HG03280 (cell line): ENCODE data around the gene SPECC1.
"Not testable (repeated sequence)": the region's sequence is repeated elsewhere in the genome, so short reads cannot be mapped to it uniquely, and the experiment has no call there.

Source experiments
- ATAC-seq: cut with Tn5 transposase; IDR thresholded peaks from one replicate; pipeline ENCODE4 v1.9.1; 2021; ENCODE audit warnings: mild to moderate bottlenecking, moderate library complexity; ENCODE audit not compliant: unreplicated experiment

The SPECC1 gene

DNA sequence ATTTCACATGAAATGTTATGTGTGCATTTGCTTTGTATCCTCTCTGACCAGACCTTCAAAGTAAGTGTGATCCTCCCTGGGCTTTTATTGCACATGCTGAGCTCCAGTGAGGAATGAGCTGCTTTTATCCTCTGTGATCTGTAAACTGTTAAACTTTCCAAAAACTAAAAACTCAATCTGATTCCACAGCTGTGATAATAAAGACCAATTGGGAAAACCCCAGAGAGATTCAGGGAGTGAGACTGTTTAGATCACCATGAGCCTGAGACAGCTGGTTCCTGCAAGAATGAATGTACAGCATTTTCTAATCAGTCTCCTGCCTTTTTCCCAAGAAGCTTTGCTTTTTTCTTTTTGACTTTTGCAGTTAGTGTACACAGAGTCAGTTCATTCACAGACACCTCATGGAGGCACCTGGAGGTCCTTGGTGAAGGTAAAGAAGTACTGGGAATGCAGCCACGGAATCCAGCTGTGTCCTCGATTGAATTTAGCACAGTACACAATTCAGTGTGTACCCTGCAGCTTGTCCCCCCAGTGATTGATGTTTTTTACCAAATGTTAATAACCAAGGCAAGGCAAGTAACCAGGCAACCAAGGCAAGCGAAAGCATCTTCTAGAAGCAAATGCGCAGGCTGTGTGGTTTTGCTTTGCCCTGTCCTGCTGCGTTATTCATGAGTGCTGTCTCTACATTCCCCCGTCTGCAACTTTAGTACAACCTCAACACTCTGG is 275.6 kb downstream of the SPECC1 start:
- ATAC-seq: no peak

GRCh38 chr17:20289984-20290383 is 280.8 kb downstream of the SPECC1 start:
- ATAC-seq: no peak

DNA sequence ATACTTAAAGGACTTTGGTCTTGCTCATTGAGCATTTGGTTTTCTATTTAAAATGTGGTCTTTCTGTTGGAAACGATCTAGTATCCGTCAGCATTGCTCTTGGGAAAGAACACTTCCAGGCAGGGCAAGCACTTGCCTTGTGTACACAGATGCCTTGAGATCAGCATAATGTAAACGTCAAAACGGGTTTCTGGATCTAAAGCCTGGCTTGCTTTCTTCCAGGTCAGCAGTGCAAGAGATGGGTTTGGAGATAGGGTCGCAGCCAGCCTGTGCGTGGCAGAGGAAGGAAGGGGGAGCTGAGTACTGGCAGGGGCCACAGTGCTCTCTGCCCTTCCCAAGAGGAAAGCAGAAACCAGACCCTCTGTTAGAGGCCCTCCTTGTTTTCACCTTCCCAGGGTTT is 282.7 kb downstream of the SPECC1 start:
- no peak for ATAC-seq

GRCh38 chr17:20293501-20293900 is 284.3 kb downstream of the SPECC1 start:
- ATAC-seq: no peak

GRCh38 chr17:20294120-20294519 is 285.0 kb downstream of the SPECC1 start:
- no peak for ATAC-seq

- no peak for ATAC-seq
Observed at GRCh38 chr17:20299013-20299412, 289.9 kb downstream of the SPECC1 start.

- ATAC-seq: no peak
Observed at GRCh38 chr17:20300436-20300934, 291.3 kb downstream of the SPECC1 start.

- no peak for ATAC-seq
Observed at GRCh38 chr17:20302246-20302917, 293.2 kb downstream of the SPECC1 start.

DNA sequence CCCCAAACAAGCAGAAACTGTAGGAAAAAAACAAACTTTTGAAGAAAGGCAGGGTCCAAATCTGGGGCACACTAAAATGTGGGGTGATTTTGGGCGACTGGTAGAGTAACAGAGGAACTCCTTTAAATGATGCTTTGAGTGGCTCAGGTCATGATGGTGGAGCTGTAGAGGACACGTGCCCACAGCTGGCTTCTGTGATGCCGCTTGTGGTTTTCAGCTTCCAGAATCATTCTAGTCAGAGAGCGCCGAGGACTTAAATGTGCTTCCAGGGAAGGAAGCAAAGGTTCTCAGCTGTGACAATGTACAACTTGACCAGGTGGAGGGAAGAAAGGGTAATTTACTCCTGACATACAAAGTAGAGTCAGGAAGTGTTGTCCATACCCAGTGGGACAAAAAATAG is 295.8 kb downstream of the SPECC1 start:
- ATAC-seq: no peak

GRCh38 chr17:20306924-20307323 is 297.8 kb downstream of the SPECC1 start:
- ATAC-seq: no peak

- ATAC-seq: no peak
Observed at GRCh38 chr17:20307326-20307910, 298.3 kb downstream of the SPECC1 start.

DNA sequence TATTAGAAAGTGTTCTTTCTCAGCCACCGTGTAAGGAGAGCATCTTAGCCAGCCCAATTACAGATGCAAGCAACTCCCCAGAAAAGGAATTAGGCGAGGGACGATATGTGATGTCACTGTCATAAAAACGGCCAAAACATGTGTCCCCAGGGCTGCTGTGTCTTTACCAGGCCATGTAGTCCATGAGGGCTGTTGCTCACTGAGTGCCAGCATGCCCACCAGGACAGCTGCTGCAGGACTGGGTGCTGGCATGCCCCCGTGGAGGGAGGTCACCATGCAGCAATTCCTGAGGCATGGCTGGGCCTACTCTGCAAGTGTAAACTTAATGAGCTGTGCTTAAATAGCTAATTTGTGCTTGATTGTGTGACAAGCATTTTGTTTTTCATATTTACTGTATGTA is 301.3 kb downstream of the SPECC1 start:
- ATAC-seq: no peak

DNA sequence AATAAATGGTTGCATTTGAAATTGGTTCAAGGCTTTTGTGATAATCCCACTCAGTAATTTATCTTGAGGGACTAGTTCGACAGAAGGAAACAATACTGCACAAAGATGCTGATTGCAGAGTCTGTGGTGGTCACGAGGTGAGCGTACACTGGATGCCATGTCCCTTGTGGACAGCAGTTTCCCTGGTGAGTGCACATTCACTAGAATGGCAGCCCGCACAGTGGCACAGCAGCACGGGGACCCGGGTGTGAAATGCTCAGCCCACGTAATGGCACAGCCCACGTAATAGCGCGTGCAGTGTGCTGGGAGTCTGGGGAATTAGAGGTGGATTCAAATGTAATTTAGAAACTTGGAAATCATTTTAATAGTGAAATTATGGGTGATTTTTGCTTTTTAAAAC is 304.1 kb downstream of the SPECC1 start:
- no peak for ATAC-seq

- ATAC-seq: no peak
Observed at GRCh38 chr17:20313891-20314290, 304.7 kb downstream of the SPECC1 start.

DNA sequence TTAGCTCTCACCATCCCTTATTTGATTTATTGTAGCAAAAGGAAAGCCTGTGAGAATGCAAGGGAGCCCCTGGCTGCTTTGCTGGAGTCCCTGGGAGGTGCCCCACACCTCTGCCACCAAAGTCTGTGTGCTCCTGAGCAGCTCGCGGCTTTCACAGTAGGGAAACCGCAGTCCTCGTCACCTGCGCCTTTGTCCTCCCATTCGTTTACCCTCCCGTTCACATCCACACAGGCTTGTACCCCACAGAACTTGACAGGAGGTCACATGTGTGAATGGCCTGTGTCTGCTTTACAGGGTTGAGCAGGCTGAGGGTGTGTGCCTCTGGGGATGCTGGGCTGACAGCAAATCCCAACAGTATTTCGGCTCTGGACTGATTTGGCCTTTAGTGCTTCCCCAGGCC is 305.7 kb downstream of the SPECC1 start:
- no peak for ATAC-seq

GRCh38 chr17:20315311-20315710 is 306.2 kb downstream of the SPECC1 start:
- ATAC-seq: no peak

- ATAC-seq: no peak
Observed at GRCh38 chr17:20315821-20316220, 306.7 kb downstream of the SPECC1 start.

- peak; percentile 81 for ATAC-seq
Observed at GRCh38 chr17:20320535-20321229, 311.5 kb downstream of the SPECC1 start.

DNA sequence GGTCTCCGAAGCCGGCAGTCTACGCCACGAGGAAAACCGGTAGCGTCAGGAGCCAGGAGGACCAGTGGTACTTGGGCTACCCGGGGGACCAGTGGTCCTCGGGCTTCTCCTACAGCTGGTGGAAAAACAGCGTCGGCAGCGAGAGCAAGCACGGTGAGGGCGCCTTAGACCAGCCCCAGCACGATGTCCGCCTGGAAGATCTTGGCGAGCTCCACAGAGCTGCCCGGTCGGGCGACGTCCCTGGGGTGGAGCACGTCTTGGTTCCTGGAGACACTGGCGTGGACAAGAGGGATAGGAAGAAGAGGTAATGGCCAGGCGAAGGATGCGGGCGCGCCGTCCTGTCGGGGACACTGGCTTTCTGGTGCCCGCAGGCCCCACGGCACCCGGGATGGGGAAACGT is 312.2 kb downstream of the SPECC1 start:
- not testable (repeated sequence) for ATAC-seq

DNA sequence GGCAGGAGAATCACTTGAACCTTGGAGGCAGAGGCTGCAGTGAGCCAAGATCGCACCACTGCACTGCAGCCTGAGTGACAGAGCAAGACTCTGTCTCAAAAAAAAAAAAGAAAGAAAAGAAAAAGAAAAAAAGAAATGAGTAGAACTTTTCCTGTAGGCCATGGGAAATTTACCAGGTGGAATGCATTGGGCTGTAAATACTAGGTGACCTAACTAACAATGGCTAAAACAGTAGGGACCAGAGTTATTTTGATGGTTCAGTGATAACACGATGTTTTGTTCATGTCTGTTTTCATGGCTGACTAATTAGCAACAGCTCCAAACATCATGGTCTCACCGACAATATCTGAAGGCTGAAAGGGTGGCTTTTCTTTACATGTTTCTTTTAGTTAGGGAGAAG is 318.6 kb downstream of the SPECC1 start:
- not testable (repeated sequence) for ATAC-seq

DNA sequence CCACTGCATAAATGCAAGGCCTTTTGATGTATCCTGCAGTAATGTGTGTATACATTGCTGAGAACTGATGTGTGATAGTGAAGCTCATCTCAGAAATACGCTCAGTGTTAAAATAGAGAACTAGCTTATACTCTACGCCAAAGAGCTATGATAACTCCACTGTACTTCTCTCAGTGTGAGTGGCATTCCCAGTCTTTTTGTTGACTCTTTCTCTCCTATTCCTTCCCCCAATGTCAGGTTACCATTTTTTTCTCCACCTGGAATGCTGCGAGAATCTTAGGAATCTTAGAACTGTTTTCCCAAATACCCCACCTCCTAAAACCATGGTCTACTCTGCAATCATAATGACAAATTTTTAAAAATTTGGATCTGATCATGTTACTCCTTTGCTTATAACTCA is 342.2 kb downstream of the SPECC1 start:
- not testable (repeated sequence) for ATAC-seq
